Trophoblast cell (in vitro differentiated cells and primary cell): ENCODE results near the gene OVOL1.
"Not testable (repeated sequence)": the region's sequence is repeated elsewhere in the genome, so short reads cannot be mapped to it uniquely, and the experiment has no call there.

Experiments
- DNase-seq, 2 donors: peaks; one replicate each; pipeline ENCODE4 v3.0.0-alpha.2; 2016
- H2AFZ ChIP-seq: 2 replicates; pipeline ENCODE4 v1.6.1; 2013; ENCODE audit warnings: low read length, moderate library complexity, mild to moderate bottlenecking; ENCODE audit not compliant: insufficient read depth, poor library complexity
- H2AK5ac ChIP-seq: 2 replicates; pipeline ENCODE4 v1.6.1; 2013; ENCODE audit warnings: mild to moderate bottlenecking, low read length
- H2BK120ac ChIP-seq: 2 replicates; pipeline ENCODE4 v1.6.1; 2013; ENCODE audit warnings: low read length, mild to moderate bottlenecking, moderate library complexity; ENCODE audit not compliant: insufficient read depth, poor library complexity
- H2BK12ac ChIP-seq: 2 replicates; pipeline ENCODE4 v1.6.1; 2013; ENCODE audit warnings: mild to moderate bottlenecking, low read length, moderate library complexity
- H2BK5ac ChIP-seq: 2 replicates; pipeline ENCODE4 v1.6.1; 2013; ENCODE audit warnings: low read length, low read depth, moderate library complexity, mild to moderate bottlenecking; ENCODE audit not compliant: poor library complexity
- H3K14ac ChIP-seq: 2 replicates; pipeline ENCODE4 v1.6.1; 2013; ENCODE audit warnings: mild to moderate bottlenecking, low read length
- H3K18ac ChIP-seq: 2 replicates; pipeline ENCODE4 v1.6.1; 2013; ENCODE audit warnings: mild to moderate bottlenecking, low read length
- H3K23ac ChIP-seq: 2 replicates; pipeline ENCODE4 v1.6.1; 2013; ENCODE audit warnings: low read length
- H3K27ac ChIP-seq: 2 replicates; pipeline ENCODE4 v1.5.1; 2013; ENCODE audit warnings: low read depth, mild to moderate bottlenecking, inconsistent platforms, low read length, moderate library complexity
- H3K27me3 ChIP-seq: 2 replicates; pipeline ENCODE4 v1.6.1; 2013; ENCODE audit warnings: inconsistent platforms, mild to moderate bottlenecking, low read length, moderate library complexity; ENCODE audit not compliant: insufficient read depth
- H3K36me3 ChIP-seq, 2 experiments: 1 replicate in 1 of 2; 2 replicates in 1 of 2; pipeline ENCODE4 v1.6.1; 2013; ENCODE audit warnings: low read length in 2 of 2, mild to moderate bottlenecking in 2 of 2, moderate library complexity in 1 of 2; ENCODE audit not compliant: insufficient read depth in 2 of 2, control insufficient read depth in 1 of 2
- H3K4ac ChIP-seq: 2 replicates; pipeline ENCODE4 v1.6.1; 2013; ENCODE audit warnings: low read depth, mild to moderate bottlenecking, low read length, moderate library complexity
- H3K4me1 ChIP-seq, 2 experiments: 1 replicate in 1 of 2; 2 replicates in 1 of 2; pipeline ENCODE4 v1.6.1; 2013; ENCODE audit warnings: low read length in 2 of 2, mild to moderate bottlenecking in 2 of 2, moderate library complexity in 1 of 2; ENCODE audit not compliant: insufficient read depth in 2 of 2, control insufficient read depth in 1 of 2
- H3K4me2 ChIP-seq: 2 replicates; pipeline ENCODE4 v1.6.1; 2013; ENCODE audit warnings: inconsistent platforms, mild to moderate bottlenecking, low read length, moderate library complexity
- H3K4me3 ChIP-seq: 2 replicates; pipeline ENCODE4 v1.5.1; 2013; ENCODE audit warnings: mild to moderate bottlenecking, low read depth, low read length, inconsistent platforms
- H3K79me1 ChIP-seq: one replicate; pipeline ENCODE4 v1.6.1; 2013; ENCODE audit warnings: low read length
- H3K79me2 ChIP-seq: 2 replicates; pipeline ENCODE4 v1.6.1; 2013; ENCODE audit warnings: low read length, mild to moderate bottlenecking; ENCODE audit not compliant: control insufficient read depth, insufficient read depth, poor library complexity
- H3K9ac ChIP-seq: 2 replicates; pipeline ENCODE4 v1.6.1; 2013; ENCODE audit warnings: mild to moderate bottlenecking, low read length
- H3K9me3 ChIP-seq: 2 replicates; pipeline ENCODE4 v1.6.1; 2013; ENCODE audit warnings: low read depth, mild to moderate bottlenecking, control low read depth, inconsistent platforms, low read length; ENCODE audit not compliant: insufficient read depth
- H4K12ac ChIP-seq: 2 replicates; pipeline ENCODE4 v1.6.1; 2013; ENCODE audit warnings: low read depth, mild to moderate bottlenecking, low read length, moderate library complexity
- H4K8ac ChIP-seq: 2 replicates; pipeline ENCODE4 v1.6.1; 2013; ENCODE audit warnings: low read depth, mild to moderate bottlenecking, low read length, moderate library complexity
- H4K91ac ChIP-seq: one replicate; pipeline ENCODE4 v1.6.1; 2013; ENCODE audit warnings: low read depth, mild to moderate bottlenecking, low read length, moderate library complexity
- WGBS: extraction: QIAGEN DNeasy Blood & Tissue Kit; methylation state at CpG from one replicate; pipeline ENCODE4 v1.1.7; 2013; ENCODE audit warnings: missing lambda C conversion rate; ENCODE audit not compliant: insufficient read length, insufficient coverage; ENCODE audit errors: extremely low coverage; 5-methylcytosine and 5-hydroxymethylcytosine counted together

The OVOL1 gene

GRCh38 chr11:65762169-65762568 lies 24.7 kb upstream of the OVOL1 start:
- H3K4me1 ChIP-seq, H4K8ac ChIP-seq, H3K79me1 ChIP-seq, H3K14ac ChIP-seq, H4K91ac ChIP-seq, H3K27me3 ChIP-seq, H3K79me2 ChIP-seq, H3K23ac ChIP-seq, H3K4me2 ChIP-seq, DNase-seq, H3K4me3 ChIP-seq, H3K9ac ChIP-seq, H3K4ac ChIP-seq, H3K36me3 ChIP-seq, H2BK12ac ChIP-seq, H3K27ac ChIP-seq, H2BK120ac ChIP-seq, H2AK5ac ChIP-seq, H3K18ac ChIP-seq, H4K12ac ChIP-seq, H2BK5ac ChIP-seq, H3K9me3 ChIP-seq, H2AFZ ChIP-seq: not testable (repeated sequence)
- WGBS, result no CpG with 5 or more reads among the region's 5 CpGs

GRCh38 chr11:65762816-65763215 lies 24.0 kb upstream of the OVOL1 start:
- H3K27me3 ChIP-seq, H2BK5ac ChIP-seq, H3K27ac ChIP-seq, H3K4me1 ChIP-seq, H3K79me1 ChIP-seq, H4K12ac ChIP-seq, H3K14ac ChIP-seq, H4K8ac ChIP-seq, H3K4me3 ChIP-seq, H3K23ac ChIP-seq, H4K91ac ChIP-seq, H3K36me3 ChIP-seq, H2AFZ ChIP-seq, H3K9me3 ChIP-seq, DNase-seq, H3K79me2 ChIP-seq, H3K4me2 ChIP-seq, H3K18ac ChIP-seq, H3K9ac ChIP-seq, H2BK12ac ChIP-seq, H2AK5ac ChIP-seq, H3K4ac ChIP-seq, H2BK120ac ChIP-seq: not testable (repeated sequence)
- WGBS, result no CpG with 5 or more reads among the region's 29 CpGs

- no peak overlapping the region for H3K18ac ChIP-seq
- H4K12ac ChIP-seq, result no peak overlapping the region
- no peak overlapping the region for H2BK12ac ChIP-seq
- no peak overlapping the region for H4K91ac ChIP-seq
- H3K4me3 ChIP-seq, result no peak overlapping the region
- no peaks in the 10 kb centered on the region for H3K36me3 ChIP-seq
- H2BK120ac ChIP-seq, result no peak overlapping the region
- no peak for DNase-seq
- H3K4me2 ChIP-seq, result no peak overlapping the region
- H3K79me1 ChIP-seq, result no peaks in the 10 kb centered on the region
- no CpG with 5 or more reads among the region's 5 CpGs for WGBS
- no peak overlapping the region for H3K27ac ChIP-seq
- no peak overlapping the region for H2AK5ac ChIP-seq
- no peak overlapping the region for H3K4ac ChIP-seq
- H3K9me3 ChIP-seq, result no peaks in the 10 kb centered on the region
- H3K9ac ChIP-seq, result no peak overlapping the region
- H3K14ac ChIP-seq, result no peak overlapping the region
- H2AFZ ChIP-seq, result no peak overlapping the region
- H3K27me3 ChIP-seq, result no peaks in the 10 kb centered on the region
- H3K79me2 ChIP-seq, result no peaks in the 10 kb centered on the region
- no peak overlapping the region for H3K23ac ChIP-seq
- H2BK5ac ChIP-seq, result no peak overlapping the region
- no peaks in the 10 kb centered on the region for H3K4me1 ChIP-seq
- H4K8ac ChIP-seq, result no peak overlapping the region
Observed at GRCh38 chr11:65764434-65764833, 22.4 kb upstream of the OVOL1 start.

GRCh38 chr11:65766535-65766934 lies 20.3 kb upstream of the OVOL1 start:
- H4K12ac ChIP-seq, result no peak overlapping the region
- H3K9me3 ChIP-seq, result no peaks in the 10 kb centered on the region
- H2AFZ ChIP-seq, result no peak overlapping the region
- H3K9ac ChIP-seq, result no peak overlapping the region
- H3K18ac ChIP-seq, result no peak overlapping the region
- no peak overlapping the region for H3K4me2 ChIP-seq
- no peak overlapping the region for H4K8ac ChIP-seq
- no peak overlapping the region for H2BK5ac ChIP-seq
- DNase-seq, result peak in 1 of 2 donors; percentile 64
- H3K4me1 ChIP-seq, result no peaks in the 10 kb centered on the region
- no peaks in the 10 kb centered on the region for H3K27me3 ChIP-seq
- H2BK12ac ChIP-seq, result no peak overlapping the region
- H4K91ac ChIP-seq, result no peak overlapping the region
- H3K4me3 ChIP-seq, result no peak overlapping the region
- no peak overlapping the region for H3K14ac ChIP-seq
- H3K27ac ChIP-seq, result no peak overlapping the region
- H3K23ac ChIP-seq, result no peak overlapping the region
- H3K79me2 ChIP-seq, result no peaks in the 10 kb centered on the region
- H3K4ac ChIP-seq, result no peak overlapping the region
- no peaks in the 10 kb centered on the region for H3K36me3 ChIP-seq
- no peak overlapping the region for H2BK120ac ChIP-seq
- H2AK5ac ChIP-seq, result no peak overlapping the region
- no CpG with 5 or more reads among the region's 7 CpGs for WGBS
- H3K79me1 ChIP-seq, result no peaks in the 10 kb centered on the region
